C4-2B (cell line): Measurements from ENCODE around the gene TMEM14A.

Experiments
- H3K27ac ChIP-seq: fragments of 450-650 bp; 2 replicates; pipeline ENCODE4 v1.5.1; 2017
- ZFX ChIP-seq: fragments of 450-650 bp; IDR thresholded peaks from 2 replicates; pipeline ENCODE4 v1.6.1; 2017
- TF ChIP-seq, protein P1 (sequence below): fragments of 450-650 bp; conservative IDR thresholded peaks from 2 replicates; pipeline ENCODE4 v1.5.1; 2017; ENCODE audit warnings: mild to moderate bottlenecking

Gene TMEM14A

GRCh38 chr6:52734072-52734471 lies 63.2 kb downstream of the TMEM14A start:
- TF ChIP-seq ZFX: no peak
- TF ChIP-seq, protein P1, sequence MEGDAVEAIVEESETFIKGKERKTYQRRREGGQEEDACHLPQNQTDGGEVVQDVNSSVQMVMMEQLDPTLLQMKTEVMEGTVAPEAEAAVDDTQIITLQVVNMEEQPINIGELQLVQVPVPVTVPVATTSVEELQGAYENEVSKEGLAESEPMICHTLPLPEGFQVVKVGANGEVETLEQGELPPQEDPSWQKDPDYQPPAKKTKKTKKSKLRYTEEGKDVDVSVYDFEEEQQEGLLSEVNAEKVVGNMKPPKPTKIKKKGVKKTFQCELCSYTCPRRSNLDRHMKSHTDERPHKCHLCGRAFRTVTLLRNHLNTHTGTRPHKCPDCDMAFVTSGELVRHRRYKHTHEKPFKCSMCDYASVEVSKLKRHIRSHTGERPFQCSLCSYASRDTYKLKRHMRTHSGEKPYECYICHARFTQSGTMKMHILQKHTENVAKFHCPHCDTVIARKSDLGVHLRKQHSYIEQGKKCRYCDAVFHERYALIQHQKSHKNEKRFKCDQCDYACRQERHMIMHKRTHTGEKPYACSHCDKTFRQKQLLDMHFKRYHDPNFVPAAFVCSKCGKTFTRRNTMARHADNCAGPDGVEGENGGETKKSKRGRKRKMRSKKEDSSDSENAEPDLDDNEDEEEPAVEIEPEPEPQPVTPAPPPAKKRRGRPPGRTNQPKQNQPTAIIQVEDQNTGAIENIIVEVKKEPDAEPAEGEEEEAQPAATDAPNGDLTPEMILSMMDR: no peak
- H3K27ac ChIP-seq: no peak overlapping the region

DNA sequence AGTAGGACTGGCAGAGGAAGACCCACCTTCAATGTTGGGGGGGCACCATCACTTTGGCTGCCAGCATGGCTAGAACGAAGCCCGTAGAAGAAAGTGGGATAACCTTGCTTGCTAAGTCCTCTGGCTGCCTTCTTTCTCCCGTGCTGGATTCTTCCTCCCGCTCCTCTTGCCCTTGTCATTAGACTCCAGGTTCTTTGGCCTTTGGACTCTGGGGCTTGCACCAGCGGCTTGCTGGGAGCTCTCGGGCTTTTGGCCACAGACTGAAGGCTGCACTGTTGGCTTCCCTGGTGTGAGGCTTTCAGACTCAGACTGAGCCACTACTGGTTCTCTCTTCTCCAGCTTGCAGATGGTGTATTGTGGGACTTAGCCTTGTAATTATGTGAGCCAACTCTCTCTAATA lies 64.2 kb downstream of the TMEM14A start:
- no peak overlapping the region for H3K27ac ChIP-seq
- TF ChIP-seq ZFX: no peak
- TF ChIP-seq, protein P1: no peak

DNA sequence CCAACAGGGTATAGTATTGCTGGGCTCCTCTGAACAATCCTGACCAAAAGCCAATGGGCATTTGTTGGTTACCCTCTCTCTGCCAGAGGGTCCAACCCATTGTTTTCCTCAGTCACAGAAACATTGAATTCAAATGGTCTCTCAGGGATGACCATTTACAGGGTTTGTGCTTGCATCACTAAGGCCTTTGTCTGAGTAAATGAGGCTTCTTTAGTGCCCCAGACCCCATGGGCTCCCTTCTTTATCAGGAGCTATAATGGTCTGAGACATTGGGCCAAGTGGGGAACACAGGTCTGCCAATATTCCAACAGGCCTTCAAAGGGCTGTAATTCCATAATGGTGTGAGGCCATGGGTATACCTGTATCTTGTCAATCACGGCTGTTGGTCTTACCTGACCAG lies 65.2 kb downstream of the TMEM14A start:
- TF ChIP-seq ZFX: no peak
- TF ChIP-seq, protein P1: no peak
- no peak overlapping the region for H3K27ac ChIP-seq
